ENCODE measurements around the gene GRAMD1B. TPM values are rescaled to one million over a fixed set of nuclear protein-coding genes. Genes with fewer than 3 reads are reported as not detected.

GRAMD1B gene
- total RNA-seq, 1 experiment from 2014 or later = 12.7 TPM

DNA sequence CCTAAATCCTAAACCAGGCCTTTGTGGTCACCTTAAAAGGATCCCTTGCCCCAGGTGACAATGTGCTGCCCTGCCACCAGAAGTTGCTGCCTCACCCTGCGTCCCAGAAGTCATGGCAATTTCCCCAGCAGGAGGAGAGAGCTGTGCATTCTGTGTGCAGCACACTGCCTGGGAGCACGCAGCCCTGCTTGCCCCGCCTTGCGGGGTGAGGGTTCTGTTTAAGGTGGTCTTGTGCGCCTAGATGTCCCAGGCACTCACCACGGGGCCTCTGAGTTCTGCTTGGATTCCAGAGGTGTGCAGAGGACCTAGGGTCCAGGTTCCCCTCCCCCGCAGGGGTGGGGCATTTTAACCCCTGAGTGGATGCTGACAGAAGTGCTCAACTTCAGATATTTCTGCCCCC lies 95.0 kb downstream of the GRAMD1B start:
- H3K9me2 ChIP-seq (ENCODE audit: insufficient read depth) = no peaks in the 10 kb centered on the region
- no peaks in the 10 kb centered on the region for H3K9me3 ChIP-seq (ENCODE audit: control insufficient read depth in 1 of 2, insufficient read depth in 1 of 2, low read depth in 1 of 2, low read length in 2 of 2)
- ChIA-PET POLR2A (no interaction called here), RAD21 (ENCODE audit: low non-redundant PET in 1 of 2, low total read pairs in 2 of 2, uncharacterized antibody in 2 of 2, unreplicated experiment in 2 of 2) (no interaction called here), CTCF (no interaction called here)
- ATAC-seq (no peak), DNase-seq (ENCODE audit: low read depth, low spot score) (no peak)
- intact Hi-C loops (cut with micrococcal nuclease) = no loop called here
- no peaks in the 10 kb centered on the region for H4K20me1 ChIP-seq (ENCODE audit: insufficient read depth)
- H3K4me1 ChIP-seq (ENCODE audit: control insufficient read depth in 1 of 2, insufficient read depth in 2 of 2, low read length in 2 of 2) = no peaks in the 10 kb centered on the region
- no peak overlapping the region for H3K9ac ChIP-seq (ENCODE audit: low read length)
- TF ChIP-seq SRF (IDR thresholded peaks at IDR 0.05; ENCODE audit: low read depth) = no peak
- TF ChIP-seq, protein P1, sequence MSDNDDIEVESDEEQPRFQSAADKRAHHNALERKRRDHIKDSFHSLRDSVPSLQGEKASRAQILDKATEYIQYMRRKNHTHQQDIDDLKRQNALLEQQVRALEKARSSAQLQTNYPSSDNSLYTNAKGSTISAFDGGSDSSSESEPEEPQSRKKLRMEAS (IDR thresholded peaks at IDR 0.05) = no peak
- H3K79me2 ChIP-seq (ENCODE audit: insufficient read depth, low read length) = no peaks in the 10 kb centered on the region
- H3K36me3 ChIP-seq (ENCODE audit: control insufficient read depth in 1 of 2, insufficient read depth in 2 of 2, low read length in 2 of 2) = no peaks in the 10 kb centered on the region
- H3K27me3 ChIP-seq (ENCODE audit: insufficient read depth, low read length) = no peaks in the 10 kb centered on the region
- H3K4me3 ChIP-seq (replicated peaks in 1 of 2; ENCODE audit: low read depth in 1 of 2, low read length in 2 of 2) = no peak overlapping the region
- H2AFZ ChIP-seq (ENCODE audit: low read depth, low read length, poor library complexity, severe bottlenecking) = no peak overlapping the region
- BruUV-seq (replicated peaks) = no TSS peak
- H3K27ac ChIP-seq (ENCODE audit: low read depth, low read length) = no peak overlapping the region
- H3K4me2 ChIP-seq (ENCODE audit: low read length) = no peak overlapping the region

DNA sequence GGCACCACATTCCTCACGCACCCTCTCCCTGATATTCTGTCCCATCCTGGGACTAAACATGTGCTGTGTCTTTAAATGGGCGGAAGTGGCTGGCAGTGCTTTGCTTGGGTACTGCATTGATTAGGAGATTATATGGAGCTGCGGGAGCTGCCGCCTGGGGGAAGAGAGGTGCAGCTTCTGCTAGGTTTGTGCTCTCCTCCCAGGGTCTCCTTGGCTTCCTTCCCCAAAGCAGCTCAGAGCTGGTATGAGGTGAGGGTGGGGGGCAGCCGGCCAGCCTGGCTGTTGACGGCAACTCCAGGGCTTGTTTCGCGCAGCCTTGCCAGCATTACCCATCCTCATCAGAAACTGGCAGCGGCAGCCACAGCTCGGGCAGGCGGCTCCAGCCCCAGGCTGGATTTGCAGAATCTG lies 95.4 kb downstream of the GRAMD1B start:
- no peak overlapping the region for H3K4me3 ChIP-seq (replicated peaks in 1 of 2; ENCODE audit: low read depth in 1 of 2, low read length in 2 of 2)
- H3K27ac ChIP-seq (ENCODE audit: low read depth, low read length) = no peak overlapping the region
- DNase-seq (ENCODE audit: low read depth, low spot score) = no peak
- no peak overlapping the region for H3K9ac ChIP-seq (ENCODE audit: low read length)
- H3K9me3 ChIP-seq (ENCODE audit: control insufficient read depth in 1 of 2, insufficient read depth in 1 of 2, low read depth in 1 of 2, low read length in 2 of 2) = no peaks in the 10 kb centered on the region
- H3K79me2 ChIP-seq (ENCODE audit: insufficient read depth, low read length) = no peaks in the 10 kb centered on the region
- no TSS peak for BruUV-seq (replicated peaks)
- H2AFZ ChIP-seq (ENCODE audit: low read depth, low read length, poor library complexity, severe bottlenecking) = no peak overlapping the region
- H3K36me3 ChIP-seq (ENCODE audit: control insufficient read depth in 1 of 2, insufficient read depth in 2 of 2, low read length in 2 of 2) = no peaks in the 10 kb centered on the region
- ChIA-PET RAD21 (ENCODE audit: low non-redundant PET in 1 of 2, low total read pairs in 2 of 2, uncharacterized antibody in 2 of 2, unreplicated experiment in 2 of 2) (no interaction called here), POLR2A (no interaction called here), CTCF (interaction anchor here (1.4 kb wide), 1 partner anchor 55 kb away, joined by 3 read pairs; no protein-coding TSS in a partner anchor)
- no peaks in the 10 kb centered on the region for H3K9me2 ChIP-seq (ENCODE audit: insufficient read depth)
- H3K27me3 ChIP-seq (ENCODE audit: insufficient read depth, low read length) = no peaks in the 10 kb centered on the region
- intact Hi-C loops (cut with micrococcal nuclease) = no loop called here
- H4K20me1 ChIP-seq (ENCODE audit: insufficient read depth) = no peaks in the 10 kb centered on the region
- ATAC-seq = no peak
- H3K4me2 ChIP-seq (ENCODE audit: low read length) = no peak overlapping the region
- no peaks in the 10 kb centered on the region for H3K4me1 ChIP-seq (ENCODE audit: control insufficient read depth in 1 of 2, insufficient read depth in 2 of 2, low read length in 2 of 2)
- TF ChIP-seq TCF7L2 (IDR thresholded peaks at IDR 0.05; ENCODE audit: borderline replicate concordance, extremely low read depth, insufficient read depth, insufficient read length) = no peak
- no peak for TF ChIP-seq ZFX (IDR thresholded peaks at IDR 0.05)
